EH (cell line): ENCODE measurements around the gene NDUFS8.

Experiments
- DNase-seq: peaks from one replicate; pipeline ENCODE4 v3.0.0-alpha.2; 2015; ENCODE audit warnings: low read depth

Gene NDUFS8

DNA sequence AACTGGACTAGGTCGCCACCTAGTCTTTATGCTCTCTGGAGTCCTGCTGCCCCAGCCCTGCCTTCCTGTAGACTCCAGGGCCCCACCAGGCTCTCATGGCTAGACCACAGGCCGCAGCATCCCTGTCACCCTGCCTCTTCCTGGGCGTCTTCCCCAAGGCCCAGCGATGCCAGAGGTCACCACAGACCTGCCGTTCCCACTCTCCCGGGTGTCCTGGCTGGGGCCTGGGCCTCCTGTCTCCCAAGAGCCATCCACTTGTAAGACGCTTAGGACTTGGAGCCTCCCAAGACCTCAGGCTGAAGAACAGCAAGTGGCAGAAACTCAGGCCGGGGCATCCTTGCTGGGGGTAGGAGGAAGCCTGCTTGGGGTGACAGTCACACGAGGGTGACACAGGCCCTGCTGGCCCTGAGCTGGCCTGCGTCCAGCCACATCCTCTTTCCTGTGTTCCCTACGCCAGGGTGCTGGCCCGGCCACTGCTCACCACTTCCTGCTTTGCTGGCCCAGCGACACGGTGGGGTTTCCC is 6.3 kb downstream of the NDUFS8 start:
- no peak for DNase-seq

DNA sequence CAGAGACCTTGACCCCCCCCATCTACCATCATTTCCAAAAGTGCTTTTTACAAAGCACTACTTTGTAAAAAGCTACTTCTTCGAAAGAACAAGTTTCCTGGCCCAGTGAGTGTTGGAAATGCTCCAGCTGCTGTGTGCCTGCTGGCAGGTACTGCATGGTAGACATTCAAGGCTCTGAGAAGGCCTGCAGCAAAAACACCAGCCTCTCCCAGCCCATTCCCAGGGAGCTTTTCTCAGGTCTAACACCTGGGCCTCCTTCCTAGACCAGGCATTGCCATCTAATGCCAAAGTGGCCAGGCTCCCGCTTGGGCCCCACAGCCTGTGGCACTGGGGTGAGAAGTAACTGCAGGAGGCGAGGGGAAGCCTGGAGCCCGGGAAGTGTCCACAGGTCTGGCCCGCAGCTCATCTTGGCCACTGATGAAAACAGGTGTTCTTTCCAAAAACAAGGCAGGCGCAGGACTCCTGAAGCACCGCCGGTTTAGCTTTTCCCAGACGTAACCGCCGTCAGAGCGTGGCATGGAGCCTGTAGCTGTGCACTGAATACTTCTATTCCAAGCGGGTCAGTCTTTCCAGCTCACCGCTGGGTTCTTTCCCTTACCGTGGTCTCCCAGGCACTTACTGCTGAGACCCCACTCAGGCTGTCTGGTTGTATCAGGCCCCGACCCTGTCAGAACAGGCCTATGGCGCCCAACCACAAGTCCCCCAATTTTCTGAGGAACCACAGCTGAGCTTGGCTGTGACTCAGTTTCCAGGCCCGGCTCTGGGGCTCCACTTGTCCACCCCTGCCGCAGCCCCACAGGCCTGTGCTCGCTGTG is 7.1 kb downstream of the NDUFS8 start:
- no peak for DNase-seq

DNA sequence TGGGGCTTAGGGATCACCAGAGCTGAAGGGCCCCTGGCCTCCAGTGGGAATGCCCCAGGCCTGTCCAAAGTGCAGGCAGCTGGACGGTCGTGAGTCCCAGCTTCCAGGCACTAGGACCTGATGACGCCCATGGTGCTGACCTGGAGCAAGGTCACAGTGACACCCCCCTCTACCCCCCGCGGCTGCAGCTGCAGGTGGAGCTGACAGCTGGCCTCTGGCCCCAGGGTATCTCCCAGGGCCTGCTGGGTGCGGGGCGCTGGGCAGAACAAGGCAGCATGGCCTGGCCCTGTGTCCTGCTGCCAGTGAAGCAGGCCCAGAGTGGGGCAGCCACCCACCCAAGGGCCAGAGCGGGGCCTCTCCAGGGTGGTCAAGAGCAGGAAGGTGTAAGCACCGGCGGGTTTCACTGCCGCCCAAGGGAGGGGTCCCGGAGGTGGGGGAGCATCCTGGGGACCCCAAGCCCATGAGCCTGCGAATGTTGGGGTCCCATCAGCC is 7.8 kb downstream of the NDUFS8 start:
- DNase-seq, result no peak

DNA sequence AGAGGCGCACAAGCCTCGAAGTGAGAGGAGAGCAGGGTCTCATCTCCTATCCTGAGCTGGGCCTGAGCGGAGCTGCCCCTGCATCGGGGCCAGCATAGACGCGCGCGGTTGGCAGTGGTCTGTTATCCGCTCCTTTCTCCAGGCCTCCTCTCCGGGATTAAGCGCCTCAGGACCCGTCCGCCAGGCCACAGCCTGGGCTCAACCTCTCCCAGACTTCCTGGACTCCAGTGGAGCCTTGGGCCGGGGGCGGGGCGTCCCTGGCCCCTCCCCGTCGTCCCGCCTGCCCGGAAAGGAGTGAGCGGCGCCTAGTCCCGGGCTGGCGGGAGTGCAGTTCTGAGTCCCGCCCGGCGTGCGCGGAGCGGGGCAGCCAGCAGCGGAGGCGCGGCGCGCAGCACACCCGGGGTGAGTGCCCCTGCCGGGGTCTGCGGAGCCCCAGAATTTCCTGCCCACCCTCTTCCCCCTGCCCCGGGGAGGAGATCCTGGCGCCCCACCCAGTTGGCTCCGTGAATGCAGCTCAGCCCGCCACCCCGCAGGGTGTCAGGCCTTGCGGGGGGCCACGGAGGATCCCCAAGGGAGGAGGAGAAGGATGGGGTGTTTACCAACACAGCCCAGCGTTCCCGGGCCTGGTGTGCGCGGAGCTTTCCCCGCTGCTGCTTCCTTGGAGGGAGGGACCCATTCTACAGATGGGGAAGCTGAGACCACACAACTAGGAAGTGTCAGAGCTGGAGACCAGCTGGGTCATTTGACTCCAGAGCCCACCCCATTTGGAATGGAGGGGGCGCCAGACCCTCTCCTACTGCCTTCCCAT is 8.4 kb downstream of the NDUFS8 start, which contains the start of gene TCIRG1:
TCIRG1 (plus strand) TSS at position 308 of the 808 bp plus-strand sequence. CDS start 2,247 bp downstream, outside the sequence.
- DNase-seq, result peak; percentile 91

DNA sequence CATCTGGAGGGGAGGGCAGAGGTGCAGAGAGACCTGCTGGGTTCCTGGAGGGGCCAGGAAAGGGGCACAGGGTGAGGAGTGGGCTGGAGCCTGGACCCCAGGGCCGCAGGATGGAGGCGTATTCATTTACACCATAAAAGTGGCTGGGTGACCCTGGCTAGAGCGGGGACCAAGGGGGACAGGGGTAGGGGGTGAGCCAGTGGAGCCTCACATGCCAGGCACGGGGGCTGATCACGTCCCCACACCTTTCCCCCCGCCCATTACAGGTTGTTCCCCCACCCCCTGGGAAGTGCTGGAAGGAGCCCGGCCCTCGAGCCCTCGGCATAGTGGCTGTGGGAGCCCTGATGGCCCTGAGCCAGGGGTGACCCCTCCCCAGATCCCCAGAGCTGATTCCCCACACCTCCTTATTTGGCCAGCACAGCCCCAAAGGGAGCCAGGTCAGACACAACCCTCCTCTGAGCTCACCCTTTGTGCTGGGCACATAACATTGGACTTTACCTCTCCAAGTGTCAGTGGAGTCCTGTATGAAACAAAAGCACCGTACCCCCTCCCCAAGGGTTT is 9.1 kb downstream of the NDUFS8 start:
- DNase-seq, result peak; percentile 27

DNA sequence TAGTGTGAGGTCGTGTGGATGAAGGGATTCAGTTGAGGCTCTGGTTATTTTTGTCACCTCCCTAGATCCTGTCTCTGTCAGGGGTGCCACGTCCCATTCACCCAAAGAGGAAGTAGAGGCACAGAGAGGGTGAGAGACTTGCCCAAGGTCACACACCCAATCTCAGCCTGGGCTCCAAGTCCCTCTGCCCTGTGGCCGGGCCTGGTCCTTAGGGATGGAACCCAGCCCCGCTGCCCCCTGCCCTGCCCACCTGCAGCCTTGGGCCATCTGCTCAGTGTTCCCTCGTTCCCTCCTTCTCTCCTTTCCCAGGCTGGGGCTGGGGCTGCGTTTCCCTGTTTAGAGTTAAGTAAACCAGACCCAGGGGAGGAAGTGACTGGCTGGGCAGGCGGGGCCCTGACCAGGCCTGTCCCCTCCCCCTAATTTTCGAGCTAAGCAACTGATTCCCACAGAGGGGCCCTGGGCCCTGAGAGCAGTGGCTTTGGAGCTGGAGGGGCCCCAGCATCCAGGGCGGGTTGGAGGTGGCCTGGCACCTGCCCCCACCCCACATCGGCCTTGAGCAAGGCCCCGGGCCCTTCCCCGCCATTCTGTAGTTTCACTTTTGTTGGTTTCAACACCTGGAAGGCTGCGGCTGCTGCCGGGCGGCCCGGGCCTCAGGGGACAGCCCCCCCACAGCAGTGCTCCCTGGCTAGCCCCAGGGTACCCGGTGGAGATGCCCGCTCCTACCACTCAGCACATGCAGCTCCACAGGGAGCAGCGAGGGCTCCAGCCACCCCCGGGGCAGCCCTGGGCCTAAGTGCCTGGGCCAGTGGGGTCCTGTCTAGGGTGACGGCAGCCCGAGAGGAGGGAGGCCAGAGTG is 9.8 kb downstream of the NDUFS8 start:
- peak; percentile 79 for DNase-seq

DNA sequence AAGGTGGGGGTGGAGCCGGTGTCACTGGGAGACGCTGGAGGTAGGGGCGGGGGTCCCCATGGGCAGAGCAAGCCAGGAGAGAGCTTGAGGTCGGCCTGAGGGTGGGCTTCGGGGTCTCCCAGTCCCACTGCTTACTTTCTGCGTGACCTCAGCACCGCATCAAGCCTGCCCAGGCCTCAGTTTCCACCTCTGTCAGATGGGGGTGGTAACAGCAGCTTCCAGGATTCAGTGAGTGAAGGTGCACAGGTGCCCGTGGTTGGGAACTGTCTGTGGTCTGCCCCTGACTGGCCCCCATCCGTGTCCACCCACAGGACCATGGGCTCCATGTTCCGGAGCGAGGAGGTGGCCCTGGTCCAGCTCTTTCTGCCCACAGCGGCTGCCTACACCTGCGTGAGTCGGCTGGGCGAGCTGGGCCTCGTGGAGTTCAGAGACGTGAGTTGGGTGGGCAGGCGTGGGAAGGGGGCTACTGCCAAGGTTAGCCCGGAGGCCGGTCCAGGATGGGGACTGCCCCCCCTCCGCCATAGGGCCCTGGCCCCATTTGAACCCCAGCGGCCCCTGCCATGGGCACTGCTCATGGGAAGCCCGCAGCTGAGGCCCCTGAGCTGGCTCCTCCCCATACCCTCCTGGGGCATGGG is 10.6 kb downstream of the NDUFS8 start:
- DNase-seq, result no peak

DNA sequence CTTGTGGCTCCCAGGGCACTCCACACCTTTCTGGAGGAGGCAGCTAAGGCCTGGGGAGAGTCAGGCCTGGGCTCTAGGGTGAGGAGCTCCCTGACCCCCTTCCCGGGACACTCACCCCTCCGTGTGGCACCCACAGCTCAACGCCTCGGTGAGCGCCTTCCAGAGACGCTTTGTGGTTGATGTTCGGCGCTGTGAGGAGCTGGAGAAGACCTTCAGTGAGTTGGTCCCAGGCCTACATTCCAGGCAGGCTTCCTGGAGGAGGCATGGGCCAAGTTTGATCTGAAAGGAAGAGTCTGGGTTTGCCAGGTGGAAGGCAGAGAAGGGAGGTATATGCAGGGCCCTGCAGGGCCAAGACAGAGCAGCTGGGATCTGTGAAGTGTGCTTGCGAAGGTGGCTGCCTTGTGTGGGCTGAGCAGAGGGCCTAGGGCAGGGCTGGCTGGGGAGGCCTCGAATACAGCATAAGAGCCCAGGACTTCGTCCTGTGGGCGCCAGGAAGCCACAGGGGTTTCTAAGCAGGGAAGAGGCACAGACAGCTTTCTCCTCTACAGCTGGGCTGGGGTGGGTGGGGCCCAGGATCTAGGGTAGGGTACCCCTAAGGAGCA is 11.2 kb downstream of the NDUFS8 start:
- no peak for DNase-seq

DNA sequence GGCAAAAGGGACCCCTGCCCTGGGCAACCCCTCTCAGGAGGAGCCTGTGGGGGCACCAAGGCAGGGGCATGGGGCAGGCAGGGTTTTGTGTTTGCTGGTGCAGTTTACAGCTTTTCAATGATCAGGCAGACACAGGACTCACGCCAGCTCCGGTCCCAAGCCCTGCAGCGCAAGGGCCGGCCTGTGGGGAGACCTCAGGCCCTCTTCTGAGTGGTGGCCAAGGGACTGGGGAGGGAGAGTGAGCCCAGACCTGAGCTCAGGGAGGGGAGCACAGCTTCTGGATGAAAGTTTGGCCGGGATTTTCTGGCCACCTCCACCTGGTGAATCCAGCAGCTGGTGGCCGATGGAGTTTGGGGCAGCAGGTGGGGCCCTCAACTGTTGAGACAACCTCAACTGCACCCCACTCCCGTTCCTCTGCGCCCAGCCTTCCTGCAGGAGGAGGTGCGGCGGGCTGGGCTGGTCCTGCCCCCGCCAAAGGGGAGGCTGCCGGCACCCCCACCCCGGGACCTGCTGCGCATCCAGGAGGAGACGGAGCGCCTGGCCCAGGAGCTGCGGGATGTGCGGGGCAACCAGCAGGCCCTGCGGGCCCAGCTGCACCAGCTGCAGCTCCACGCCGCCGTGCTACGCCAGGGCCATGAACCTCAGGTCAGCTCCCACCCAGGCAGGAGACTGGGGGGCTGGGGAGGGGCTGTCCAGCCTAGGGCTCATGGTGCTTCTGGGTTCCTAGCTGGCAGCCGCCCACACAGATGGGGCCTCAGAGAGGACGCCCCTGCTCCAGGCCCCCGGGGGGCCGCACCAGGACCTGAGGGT is 11.9 kb downstream of the NDUFS8 start:
- DNase-seq, result no peak

DNA sequence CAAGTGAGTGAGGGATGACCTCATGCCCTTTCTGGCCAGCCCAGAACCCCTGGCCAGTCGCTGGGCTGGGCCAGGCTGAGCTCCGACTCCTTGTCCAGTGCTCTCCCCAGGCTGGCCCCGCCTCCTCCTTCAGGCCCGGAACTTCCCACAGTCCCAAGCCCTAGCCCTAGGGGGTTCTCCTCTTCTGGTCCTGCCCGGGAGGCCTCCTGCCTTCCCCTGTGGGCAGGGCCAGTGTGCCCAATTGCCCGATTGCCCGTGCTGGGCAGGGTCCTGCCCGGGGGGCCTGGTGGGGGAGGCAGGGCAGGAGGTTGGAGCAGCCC is 12.5 kb downstream of the NDUFS8 start:
- no peak for DNase-seq

DNA sequence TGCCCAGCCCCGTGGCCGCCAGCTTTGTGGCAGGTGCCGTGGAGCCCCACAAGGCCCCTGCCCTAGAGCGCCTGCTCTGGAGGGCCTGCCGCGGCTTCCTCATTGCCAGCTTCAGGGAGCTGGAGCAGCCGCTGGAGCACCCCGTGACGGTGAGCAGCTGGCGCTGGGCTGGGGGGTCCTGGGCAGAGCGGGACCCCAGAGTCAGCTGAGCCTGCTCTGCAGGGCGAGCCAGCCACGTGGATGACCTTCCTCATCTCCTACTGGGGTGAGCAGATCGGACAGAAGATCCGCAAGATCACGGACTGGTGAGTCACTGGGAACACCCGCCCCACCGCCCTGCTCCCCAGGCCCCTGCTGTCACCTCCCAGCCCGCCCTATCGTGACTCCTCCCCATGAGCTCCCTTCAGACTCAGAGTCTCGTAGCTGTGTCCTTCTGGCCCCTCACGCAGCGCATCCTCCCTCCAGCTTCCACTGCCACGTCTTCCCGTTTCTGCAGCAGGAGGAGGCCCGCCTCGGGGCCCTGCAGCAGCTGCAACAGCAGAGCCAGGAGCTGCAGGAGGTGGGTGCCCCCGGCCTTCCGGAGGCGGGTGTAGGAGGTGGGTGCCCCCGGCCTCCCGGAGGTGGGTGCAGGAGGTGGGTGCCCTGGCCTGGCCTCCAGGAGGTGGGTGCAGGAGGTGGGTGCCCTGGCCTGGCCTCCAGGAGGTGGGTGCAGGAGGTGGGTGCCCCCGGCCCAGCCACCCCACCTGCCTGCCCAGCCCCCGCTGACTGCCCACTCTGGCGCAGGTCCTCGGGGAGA is 13.1 kb downstream of the NDUFS8 start:
- DNase-seq, result peak; percentile 87

DNA sequence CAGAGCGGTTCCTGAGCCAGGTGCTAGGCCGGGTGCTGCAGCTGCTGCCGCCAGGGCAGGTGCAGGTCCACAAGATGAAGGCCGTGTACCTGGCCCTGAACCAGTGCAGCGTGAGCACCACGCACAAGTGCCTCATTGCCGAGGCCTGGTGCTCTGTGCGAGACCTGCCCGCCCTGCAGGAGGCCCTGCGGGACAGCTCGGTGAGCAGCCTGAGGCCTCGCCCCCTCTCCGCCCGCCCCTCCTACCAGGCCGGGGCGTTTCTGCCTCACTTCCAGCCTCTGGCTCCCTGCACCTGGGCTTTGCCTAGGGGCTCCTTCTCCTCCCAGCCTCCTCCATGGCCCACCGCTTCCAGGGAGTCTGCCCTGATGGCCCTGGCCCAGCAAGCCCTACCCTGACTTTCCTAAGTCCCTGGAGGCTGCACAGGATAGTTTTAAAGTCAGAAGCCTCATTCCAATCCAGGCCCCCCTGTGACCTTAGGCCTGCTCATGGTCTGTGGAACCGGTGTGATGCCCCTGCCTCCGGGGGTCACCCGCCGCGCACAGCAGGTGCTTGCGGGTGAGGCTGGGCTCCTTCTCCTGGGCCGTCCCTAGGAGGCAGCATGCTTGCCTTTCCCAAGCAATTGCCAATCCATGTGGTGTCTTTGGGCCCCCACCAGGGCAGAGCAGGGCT is 13.8 kb downstream of the NDUFS8 start:
- no peak for DNase-seq

DNA sequence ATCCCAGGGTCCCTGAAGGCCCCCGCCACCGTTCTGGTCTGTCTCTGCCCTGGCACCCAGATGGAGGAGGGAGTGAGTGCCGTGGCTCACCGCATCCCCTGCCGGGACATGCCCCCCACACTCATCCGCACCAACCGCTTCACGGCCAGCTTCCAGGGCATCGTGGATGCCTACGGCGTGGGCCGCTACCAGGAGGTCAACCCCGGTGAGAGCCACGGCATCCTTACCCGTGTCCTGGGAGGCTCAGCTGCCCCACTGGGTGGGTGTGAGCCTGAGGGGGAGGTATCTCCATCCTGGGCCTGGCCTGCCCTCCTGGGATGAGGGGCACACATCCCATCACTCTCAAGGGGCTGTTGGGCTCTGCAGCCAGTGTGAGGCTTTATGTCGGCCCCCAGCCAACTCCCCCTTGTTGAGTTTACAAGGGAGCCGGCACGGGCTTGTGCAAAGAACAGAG is 14.4 kb downstream of the NDUFS8 start:
- no peak for DNase-seq

DNA sequence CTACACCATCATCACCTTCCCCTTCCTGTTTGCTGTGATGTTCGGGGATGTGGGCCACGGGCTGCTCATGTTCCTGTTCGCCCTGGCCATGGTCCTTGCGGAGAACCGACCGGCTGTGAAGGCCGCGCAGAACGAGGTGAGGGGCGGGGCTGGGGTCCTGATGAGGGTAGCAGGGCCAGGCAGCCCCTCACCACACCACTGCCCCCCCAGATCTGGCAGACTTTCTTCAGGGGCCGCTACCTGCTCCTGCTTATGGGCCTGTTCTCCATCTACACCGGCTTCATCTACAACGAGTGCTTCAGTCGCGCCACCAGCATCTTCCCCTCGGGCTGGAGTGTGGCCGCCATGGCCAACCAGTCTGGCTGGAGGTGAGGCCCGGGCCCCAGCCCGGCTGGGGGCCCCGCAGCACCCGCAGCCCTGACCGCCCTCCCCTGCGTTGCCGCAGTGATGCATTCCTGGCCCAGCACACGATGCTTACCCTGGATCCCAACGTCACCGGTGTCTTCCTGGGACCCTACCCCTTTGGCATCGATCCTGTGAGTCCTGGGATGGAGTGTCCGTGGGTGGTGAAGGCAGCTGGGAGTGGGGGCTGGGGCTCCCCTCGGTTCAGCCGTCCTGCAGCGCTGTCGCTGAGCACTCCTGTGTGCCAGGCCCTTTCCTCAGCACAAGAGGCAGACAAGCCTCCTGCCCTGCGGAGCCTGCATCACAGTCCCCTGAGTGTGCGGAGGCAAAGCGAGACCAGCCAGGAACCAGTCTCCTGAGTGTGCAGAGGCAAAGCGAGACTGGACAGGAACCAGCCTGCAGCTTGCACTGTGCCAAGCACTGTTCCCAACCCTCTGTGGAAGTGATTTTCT is 17.2 kb downstream of the NDUFS8 start:
- DNase-seq, result no peak

DNA sequence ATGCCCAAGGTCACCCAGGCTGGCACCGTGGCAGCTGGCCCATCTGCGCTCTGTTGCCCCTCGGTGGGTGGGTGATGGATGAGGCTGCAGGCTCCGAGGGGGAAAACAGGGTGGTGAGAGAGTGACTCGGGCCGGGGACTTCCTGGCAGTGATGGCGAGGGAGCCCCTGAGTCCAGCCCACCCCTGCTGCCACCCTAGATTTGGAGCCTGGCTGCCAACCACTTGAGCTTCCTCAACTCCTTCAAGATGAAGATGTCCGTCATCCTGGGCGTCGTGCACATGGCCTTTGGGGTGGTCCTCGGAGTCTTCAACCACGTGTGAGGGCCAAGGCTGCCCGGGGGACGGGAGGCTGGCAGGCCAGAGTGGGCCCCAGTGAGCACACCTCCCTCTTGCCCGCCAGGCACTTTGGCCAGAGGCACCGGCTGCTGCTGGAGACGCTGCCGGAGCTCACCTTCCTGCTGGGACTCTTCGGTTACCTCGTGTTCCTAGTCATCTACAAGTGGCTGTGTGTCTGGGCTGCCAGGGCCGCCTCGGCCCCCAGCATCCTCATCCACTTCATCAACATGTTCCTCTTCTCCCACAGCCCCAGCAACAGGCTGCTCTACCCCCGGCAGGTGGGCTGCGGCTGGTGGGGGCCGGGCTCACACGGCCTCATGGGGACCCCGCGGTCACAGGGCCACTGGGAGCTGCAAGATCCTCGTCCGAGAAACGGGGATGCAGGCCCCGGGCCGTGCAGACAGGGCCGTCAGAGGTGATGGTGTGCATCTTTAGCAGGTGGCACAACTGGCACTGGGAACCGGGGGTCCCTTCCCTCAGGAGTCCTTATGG is 18.4 kb downstream of the NDUFS8 start:
- no peak for DNase-seq
